Inflammatory macrophage treated with lipopolysaccharide for 1 hour (primary cell): ENCODE data around the gene LAMC3.

Experiments used
- DNase-seq, 2 donors: peaks; one replicate each; pipeline ENCODE4 v3.0.0-alpha.2; 2020 to 2022

Gene LAMC3

GRCh38 chr9:131126059-131126426 is 117.1 kb downstream of the LAMC3 start:
- no peak for DNase-seq

- no peak for DNase-seq
Observed at GRCh38 chr9:131129183-131129582, 120.2 kb downstream of the LAMC3 start.

DNA sequence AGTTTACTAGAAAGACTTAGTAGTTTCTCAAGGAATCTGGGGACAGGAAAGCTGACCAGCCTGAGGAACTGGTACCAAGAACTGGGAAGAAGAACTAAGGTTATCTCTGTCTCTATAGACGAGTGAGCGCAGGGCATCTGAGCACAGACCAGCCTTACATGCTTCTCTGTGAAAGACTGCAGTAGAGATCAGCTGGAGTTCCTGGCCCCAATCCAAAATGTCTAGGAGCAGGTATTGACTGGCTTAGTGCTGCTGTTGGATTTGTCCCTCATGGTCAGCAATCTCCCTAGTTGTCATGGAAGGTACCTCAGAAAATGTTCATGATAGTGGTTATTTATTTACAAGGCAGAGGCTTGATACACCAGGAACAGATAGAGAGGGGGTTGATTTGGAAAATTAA is 129.7 kb downstream of the LAMC3 start:
- DNase-seq = no peak

DNA sequence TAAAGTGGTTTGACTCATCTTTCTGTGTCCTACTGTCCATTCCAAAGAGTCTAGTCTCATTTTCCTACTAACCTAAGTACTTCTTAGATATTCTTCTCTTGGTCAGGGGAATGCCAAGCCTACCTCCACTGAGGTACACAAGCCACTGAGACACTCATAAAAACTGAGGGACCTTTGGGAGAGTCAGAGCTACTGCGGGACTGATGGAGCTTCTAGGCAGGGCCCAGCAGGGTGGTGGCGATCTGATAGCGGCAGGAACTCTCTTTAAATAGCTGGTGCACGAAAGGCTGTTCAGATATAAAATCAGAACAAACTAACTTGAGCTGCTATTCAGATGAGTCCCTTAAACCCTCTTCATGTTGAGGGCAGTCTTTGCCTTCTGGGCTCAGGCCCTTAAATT is 131.1 kb downstream of the LAMC3 start:
- no peak for DNase-seq

DNA sequence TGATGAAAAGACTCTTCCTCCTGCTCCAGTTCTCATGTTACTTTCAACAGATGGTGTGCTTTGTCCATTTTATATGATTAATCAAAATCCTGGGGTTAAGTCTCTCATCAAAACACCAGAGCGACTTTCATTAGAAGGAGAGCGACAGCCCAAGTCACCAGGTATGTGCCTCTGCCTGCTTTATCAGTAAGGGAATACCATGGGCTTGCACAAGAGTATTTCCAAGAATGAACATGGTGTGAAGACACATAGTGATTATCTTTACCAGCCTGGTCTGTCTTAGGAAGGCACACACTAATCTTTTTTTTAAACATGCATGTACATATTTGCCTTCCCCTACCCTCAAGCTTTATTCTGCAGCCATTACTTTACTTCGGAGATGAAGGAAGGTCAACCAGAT is 131.6 kb downstream of the LAMC3 start:
- DNase-seq = no peak

- DNase-seq = no peak
Observed at GRCh38 chr9:131142160-131142559, 133.2 kb downstream of the LAMC3 start.
